ENCODE measurements around the gene JMJD1C. TPM values are rescaled to one million over a fixed set of nuclear protein-coding genes. Genes with fewer than 3 reads are reported as not detected.

JMJD1C gene
- total RNA-seq, 1 experiment from 2014 or later, result 139 TPM

- 0 out of 2 replicates have a peak, but pooled peaks cover 5% of the 10 kb centered on the region for H4K20me1 ChIP-seq (ENCODE audit: low read length)
- H3K9me2 ChIP-seq (replicated peaks; ENCODE audit: low read length), result no peaks in the 10 kb centered on the region
- POLR2A ChIA-PET (ENCODE audit: unreplicated experiment), result interaction anchor here (0.6 kb wide), 2 partner anchors 129 to 144 kb away, joined by 3 to 10 read pairs; no protein-coding TSS in a partner anchor
- peaks cover 48% of the 10 kb centered on the region for H3K79me2 ChIP-seq (ENCODE audit: low read length)
- H3K27ac ChIP-seq (ENCODE audit: low read length), result peak overlapping the region; percentile 2; the same call in 1 of the 2 replicates
- no peak overlapping the region for H3K9ac ChIP-seq (ENCODE audit: low read length)
- TF ChIP-seq CTCF (conservative IDR thresholded peaks at IDR 0.05; ENCODE audit: low read depth, low read length) (no peak), EZH2phosphoT487 (IDR thresholded peaks at IDR 0.05; ENCODE audit: borderline replicate concordance, low read length) (no peak), EZH2 (IDR thresholded peaks at IDR 0.05; ENCODE audit: low read length, unreplicated experiment) (no peak)
- CTCF ChIA-PET, result no interaction called here
- intact Hi-C loops (cut with micrococcal nuclease), result no loop called here
- no peaks in the 10 kb centered on the region for H3F3A ChIP-seq (ENCODE audit: low read length, unreplicated experiment)
- no peaks in the 10 kb centered on the region for H3K27me3 ChIP-seq (ENCODE audit: low read length)
- peak; percentile 70 for ATAC-seq
- DNase-seq, result peak; percentile 90
- BruUV-seq (replicated peaks), result no TSS peak
- H3K4me1 ChIP-seq (ENCODE audit: insufficient read depth, low read length), result peaks cover 9% of the 10 kb centered on the region
- 0 out of 2 replicates have a peak, but pooled peaks cover 3% of the 10 kb centered on the region for H3K36me3 ChIP-seq (ENCODE audit: low read depth, low read length)
- H3K4me3 ChIP-seq (ENCODE audit: low read length), result 0 out of 2 replicates have a peak overlapping the region, but pooled peaks have one; percentile 4
- 0 out of 2 replicates have a peak overlapping the region, but pooled peaks have one; percentile 2 for H2AFZ ChIP-seq (ENCODE audit: low read length)
- H3K4me2 ChIP-seq (ENCODE audit: low read length), result peak overlapping the region; percentile 15
- H3K9me3 ChIP-seq (ENCODE audit: low read length), result no peaks in the 10 kb centered on the region
Observed at GRCh38 chr10:63376560-63377304, 89.0 kb downstream of the JMJD1C start.

- ChIA-PET CTCF (no interaction called here), POLR2A (ENCODE audit: unreplicated experiment) (interaction anchor here (0.6 kb wide), 2 partner anchors 129 to 218 kb away, joined by 4 to 10 read pairs; no protein-coding TSS in a partner anchor)
- no TSS peak for BruUV-seq (replicated peaks)
Observed at GRCh38 chr10:63375859-63376258, 89.9 kb downstream of the JMJD1C start.

More at GRCh38 chr10:63375859-63376258, 89.9 kb downstream of the JMJD1C start:
- Histone ChIP-seq H3K36me3 (ENCODE audit: low read depth, low read length) (0 out of 2 replicates have a peak, but pooled peaks cover 3% of the 10 kb centered on the region), H3K27ac (ENCODE audit: low read length) (no peak overlapping the region), H4K20me1 (ENCODE audit: low read length) (0 out of 2 replicates have a peak, but pooled peaks cover 5% of the 10 kb centered on the region), H3K27me3 (ENCODE audit: low read length) (no peaks in the 10 kb centered on the region), H3K79me2 (ENCODE audit: low read length) (peaks cover 43% of the 10 kb centered on the region), H2AFZ (ENCODE audit: low read length) (no peak overlapping the region), H3F3A (ENCODE audit: low read length, unreplicated experiment) (no peaks in the 10 kb centered on the region), H3K4me1 (ENCODE audit: insufficient read depth, low read length) (peaks cover 9% of the 10 kb centered on the region), H3K4me3 (ENCODE audit: low read length) (no peak overlapping the region), H3K4me2 (ENCODE audit: low read length) (no peak overlapping the region), H3K9ac (ENCODE audit: low read length) (no peak overlapping the region), H3K9me2 (replicated peaks; ENCODE audit: low read length) (no peaks in the 10 kb centered on the region), H3K9me3 (ENCODE audit: low read length) (no peaks in the 10 kb centered on the region)
- TF ChIP-seq EZH2phosphoT487 (IDR thresholded peaks at IDR 0.05; ENCODE audit: borderline replicate concordance, low read length) (no peak), EZH2 (IDR thresholded peaks at IDR 0.05; ENCODE audit: low read length, unreplicated experiment) (no peak), CTCF (conservative IDR thresholded peaks at IDR 0.05; ENCODE audit: low read depth, low read length) (no peak)
- no peak for DNase-seq
- no peak for ATAC-seq
- intact Hi-C loops (cut with micrococcal nuclease), result no loop called here

All from PC-3 (cell line).